ENCODE results near the gene RXFP4. TPM values are rescaled to one million over a fixed set of nuclear protein-coding genes. Genes with fewer than 3 reads are reported as not detected.

The RXFP4 gene
- total and polyA plus RNA-seq, 2 of the 13 experiments (the other 11 are each of a cell fraction or from before 2014, with no cell fraction given): 0.38 to 1.4 TPM

- TF ChIP-seq ZNF407 (CRISPR knock-in tag; IDR thresholded peaks at IDR 0.05; ENCODE audit: not compliant biosample characterization) (no peak), ZNF543 (CRISPR knock-in tag; IDR thresholded peaks at IDR 0.05) (0 out of 2 replicates have a peak, but pooled peaks have one; percentile 31), ZNF772 (CRISPR knock-in tag; IDR thresholded peaks at IDR 0.05) (no peak), HINFP (CRISPR knock-in tag; IDR thresholded peaks at IDR 0.05; ENCODE audit: low read depth) (no peak), ZSCAN25 (CRISPR knock-in tag; IDR thresholded peaks at IDR 0.05) (peak; percentile 1; the same call in 1 of the 2 replicates), CREBL2 (CRISPR knock-in tag; IDR thresholded peaks at IDR 0.05; ENCODE audit: borderline replicate concordance) (no peak), NR1H2 (CRISPR knock-in tag; IDR thresholded peaks at IDR 0.05; ENCODE audit: borderline replicate concordance, low read depth) (no peak), ZFP1 (CRISPR knock-in tag; IDR thresholded peaks at IDR 0.05) (no peak), ZNF850 (CRISPR knock-in tag; conservative IDR thresholded peaks at IDR 0.05) (no peak), ZNF572 (CRISPR knock-in tag; IDR thresholded peaks at IDR 0.05) (no peak), AHDC1 (CRISPR knock-in tag; IDR thresholded peaks at IDR 0.05; ENCODE audit: borderline replicate concordance) (no peak), SYNCRIP (IDR thresholded peaks at IDR 0.05; ENCODE audit: insufficient read depth, low read depth, low read length) (no peak)
These were observed 36.4 kb downstream of the RXFP4 start (continued) for GRCh38 chr1:155977690-155978324.

Data from HepG2 (cell line).